IMR-90 (cell line): ENCODE measurements around the gene CARMIL1. TPM values are rescaled to one million over a fixed set of nuclear protein-coding genes. Genes with fewer than 3 reads are reported as not detected.

Experiments used
- ATAC-seq: fragments of 200-7000 bp; cut with Tn5 transposase; 2 replicates; pipeline ENCODE4 v1.9.1; 2020; ENCODE audit warnings: low read depth, mild to moderate bottlenecking, moderate library complexity
- BruUV-seq: library from RNA; stranded (reverse); fragments of 400-500 nt; replicated peaks from 2 replicates; lab custom pipeline; 2021; lab: Mats Ljungman, UMichigan
- CTCF ChIA-PET: fragments of 300-600 bp; formaldehyde crosslinking; extraction: SDS; loops from one replicate; lab custom pipeline; 2021; ENCODE audit warnings: antibody characterized with exemption; lab: Yijun Ruan, JAX
- POLR2A ChIA-PET: fragments of 300-600 bp; sonication (Branson Sonifier 250); formaldehyde crosslinking; loops from one replicate; lab custom pipeline; 2022; ENCODE audit warnings: antibody characterized with exemption; ENCODE audit not compliant: unreplicated experiment; lab: Charles Lee
- DNase-seq: peaks from one replicate; pipeline ENCODE4 v3.0.0; 2013
- H2AFZ ChIP-seq: replicated peaks from 2 replicates; pipeline ENCODE3; 2013; ENCODE audit warnings: low read length, mild to moderate bottlenecking; ENCODE audit not compliant: poor library complexity
- H2AK5ac ChIP-seq: 2 replicates; pipeline ENCODE4 v1.6.1; 2013; ENCODE audit warnings: low read depth, low read length, inconsistent platforms
- H2AK9ac ChIP-seq: replicated peaks from 2 replicates; pipeline ENCODE3; 2013; ENCODE audit warnings: mild to moderate bottlenecking, low read depth, low read length, moderate library complexity; ENCODE audit not compliant: poor library complexity
- H2BK120ac ChIP-seq: 2 replicates; pipeline ENCODE4 v1.6.1; 2013; ENCODE audit warnings: low read depth, low read length, inconsistent platforms
- H2BK15ac ChIP-seq: 3 replicates; pipeline ENCODE4 v1.6.1; 2013; ENCODE audit warnings: low read depth, low read length, inconsistent platforms
- H2BK20ac ChIP-seq: 2 replicates; pipeline ENCODE4 v1.6.1; 2013; ENCODE audit warnings: low read depth, mild to moderate bottlenecking, inconsistent platforms, low read length, moderate library complexity
- H2BK5ac ChIP-seq: 2 replicates; pipeline ENCODE4 v1.6.1; 2013; ENCODE audit warnings: mild to moderate bottlenecking, low read depth, low read length, inconsistent platforms; ENCODE audit not compliant: poor library complexity, severe bottlenecking
- H3K14ac ChIP-seq: replicated peaks from 2 replicates; pipeline ENCODE4 v1.6.1; 2013; ENCODE audit warnings: low read depth, low read length, inconsistent platforms
- H3K18ac ChIP-seq: 2 replicates; pipeline ENCODE4 v1.6.1; 2013; ENCODE audit warnings: low read depth, low read length, control low read depth
- H3K23ac ChIP-seq: 2 replicates; pipeline ENCODE4 v1.6.1; 2013; ENCODE audit warnings: low read depth, low read length, inconsistent platforms
- H3K27ac ChIP-seq: 2 replicates; pipeline ENCODE4 v1.5.1; 2013; ENCODE audit warnings: mild to moderate bottlenecking, control low read depth, low read length; ENCODE audit not compliant: insufficient read depth
- H3K27me3 ChIP-seq: 2 replicates; pipeline ENCODE4 v1.6.1; 2013; ENCODE audit warnings: low read length; ENCODE audit not compliant: control insufficient read depth, insufficient read depth
- H3K36me3 ChIP-seq: 2 replicates; pipeline ENCODE4 v1.6.1; 2013; ENCODE audit warnings: low read length, mixed read lengths; ENCODE audit not compliant: control insufficient read depth, insufficient read depth
- H3K4ac ChIP-seq: 2 replicates; pipeline ENCODE4 v1.6.1; 2013; ENCODE audit warnings: low read depth, low read length, inconsistent platforms
- H3K4me1 ChIP-seq: 2 replicates; pipeline ENCODE4 v1.6.1; 2013; ENCODE audit warnings: low read length, mixed read lengths; ENCODE audit not compliant: control insufficient read depth, insufficient read depth
- H3K4me2 ChIP-seq: 2 replicates; pipeline ENCODE4 v1.6.1; 2013; ENCODE audit warnings: low read depth, mild to moderate bottlenecking, control low read depth, low read length, moderate library complexity
- H3K4me3 ChIP-seq: 2 replicates; pipeline ENCODE4 v1.5.1; 2013; ENCODE audit warnings: low read depth, mild to moderate bottlenecking, control low read depth, low read length, moderate library complexity; ENCODE audit not compliant: insufficient read depth
- H3K56ac ChIP-seq: 2 replicates; pipeline ENCODE4 v1.6.1; 2013; ENCODE audit warnings: low read length, inconsistent platforms; ENCODE audit not compliant: insufficient read depth; ENCODE audit errors: extremely low read depth
- H3K79me1 ChIP-seq, 2 experiments: 2 replicates each; pipeline ENCODE4 v1.6.1; 2013; ENCODE audit warnings: low read length in 2 of 2, inconsistent platforms in 1 of 2, low read depth in 1 of 2
- H3K9ac ChIP-seq: 2 replicates; pipeline ENCODE4 v1.6.1; 2013; ENCODE audit warnings: low read depth, low read length, control low read depth
- H3K9me1 ChIP-seq: 2 replicates; pipeline ENCODE4 v1.6.1; 2013; ENCODE audit warnings: low read length, inconsistent platforms; ENCODE audit not compliant: insufficient read depth
- H3K9me3 ChIP-seq: 2 replicates; pipeline ENCODE4 v1.6.1; 2013; ENCODE audit warnings: low read length; ENCODE audit not compliant: control insufficient read depth, insufficient read depth
- H4K20me1 ChIP-seq: 2 replicates; pipeline ENCODE4 v1.6.1; 2013; ENCODE audit warnings: low read length, inconsistent platforms; ENCODE audit not compliant: insufficient read depth
- H4K5ac ChIP-seq: 2 replicates; pipeline ENCODE4 v1.6.1; 2013; ENCODE audit warnings: mild to moderate bottlenecking, low read depth, low read length, control low read depth
- H4K8ac ChIP-seq, 2 experiments: 2 replicates each; pipeline ENCODE4 v1.6.1; 2013; ENCODE audit warnings: low read depth in 2 of 2, low read length in 2 of 2, control low read depth in 1 of 2, inconsistent platforms in 1 of 2
- H4K91ac ChIP-seq: 2 replicates; pipeline ENCODE4 v1.6.1; 2013; ENCODE audit warnings: low read depth, low read length, inconsistent platforms; ENCODE audit not compliant: insufficient read depth
- BHLHE40 ChIP-seq: fragments of 150-350 bp; IDR thresholded peaks from 2 replicates; pipeline ENCODE4 v1.6.1; 2016; ENCODE audit warnings: mild to moderate bottlenecking, low read depth, low read length
- CEBPB ChIP-seq: IDR thresholded peaks from 2 replicates; pipeline ENCODE4 v1.6.1; 2012; ENCODE audit warnings: low read depth, low read length, improper control_type of control experiment
- FOS ChIP-seq: fragments of 150-350 bp; IDR thresholded peaks from 2 replicates; pipeline ENCODE4 v1.6.1; 2016; ENCODE audit warnings: low read depth, low read length
- MAFK ChIP-seq: IDR thresholded peaks from 2 replicates; pipeline ENCODE4 v1.6.1; 2012; ENCODE audit warnings: low read depth, low read length, improper control_type of control experiment
- MAZ ChIP-seq: IDR thresholded peaks from 2 replicates; pipeline ENCODE4 v1.6.1; 2012; ENCODE audit warnings: low read depth, mild to moderate bottlenecking, low read length, improper control_type of control experiment, moderate library complexity, borderline replicate concordance
- NFE2L2 ChIP-seq: fragments of 150-350 bp; IDR thresholded peaks from 2 replicates; pipeline ENCODE4 v1.6.1; 2016; ENCODE audit warnings: low read depth, mild to moderate bottlenecking, low read length
- RAD21 ChIP-seq: IDR thresholded peaks from 2 replicates; pipeline ENCODE4 v1.6.1; 2012; ENCODE audit warnings: low read length, improper control_type of control experiment
- RCOR1 ChIP-seq: IDR thresholded peaks from 2 replicates; pipeline ENCODE4 v1.6.1; 2012; ENCODE audit warnings: mild to moderate bottlenecking, low read length, improper control_type of control experiment; ENCODE audit not compliant: insufficient replicate concordance
- SMC3 ChIP-seq: fragments of 150-350 bp; IDR thresholded peaks from 2 replicates; pipeline ENCODE4 v1.6.1; 2016; ENCODE audit warnings: low read depth, mild to moderate bottlenecking, antibody characterized with exemption, low read length, moderate library complexity
- WGBS, 2 experiments: methylation state at CpG; one replicate each; pipeline versions ENCODE4 v1.1.5 to v1.1.7; 2013; ENCODE audit warnings: missing lambda C conversion rate in 2 of 2; ENCODE audit not compliant: insufficient read length in 1 of 2; ENCODE audit errors: extremely low coverage in 2 of 2; 5-methylcytosine and 5-hydroxymethylcytosine counted together
- dilution Hi-C: fragments of 300-500 bp; cut with HindIII; formaldehyde crosslinking; loops from one replicate; pipeline ENCODE4 v1.14.3; 2018; ENCODE audit warnings: low sequenced_read_pairs; ENCODE audit not compliant: unreplicated experiment
- in situ Hi-C: fragments of 300-500 bp; cut with MboI; formaldehyde crosslinking; loops from 3 replicates; pipeline ENCODE4 v1.14.3; 2019; ENCODE audit warnings: low sequenced_read_pairs, inconsistent platforms, mixed read lengths
- intact Hi-C: fragments of 100-400 bp; cut with micrococcal nuclease; formaldehyde crosslinking; loops from 2 replicates; pipeline ENCODE4 v1.10.0; 2022
- polyA plus RNA-seq, 3 experiments: library from polyadenylated mRNA; depleted of rRNA; stranded (reverse); fragments of >200 nt; gene quantifications; 2 replicates each; pipeline ENCODE4 v1.2.3, GENCODE V29; 2012; ENCODE audit warnings: low replicate concordance in 1 of 3
- total RNA-seq: library from RNA; depleted of rRNA; stranded (reverse); fragments of >200 nt; gene quantifications from 2 replicates; pipeline ENCODE4 v1.2.3, GENCODE V29; 2012

CARMIL1 gene
- total and polyA plus RNA-seq, 2 of the 4 experiments (the other 2 are of a cell fraction), result 1.3 to 2.9 TPM

DNA sequence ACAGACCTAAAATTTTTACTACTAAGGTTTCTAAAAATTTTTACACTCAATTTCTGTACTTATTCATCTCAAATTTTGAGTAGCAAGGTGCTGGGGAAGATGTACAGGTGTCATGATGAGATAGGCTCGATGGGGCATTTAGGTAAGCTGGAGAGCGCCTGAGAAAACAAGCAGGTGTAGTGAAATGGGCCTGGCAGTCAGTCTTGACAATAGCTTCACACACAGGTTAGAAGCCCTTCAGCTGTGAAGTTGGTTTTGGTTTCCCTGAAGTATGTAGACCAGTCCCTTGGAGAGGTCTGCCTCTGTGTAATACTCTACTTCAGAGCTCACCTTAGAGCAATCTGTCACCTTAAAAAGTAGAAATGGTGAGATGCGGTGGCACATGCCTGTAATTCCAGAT, 228.9 kb downstream of the CARMIL1 start:
- Histone ChIP-seq H2AFZ (no peak overlapping the region), H2BK20ac (no peak overlapping the region), H3K27ac (no peak overlapping the region), H3K4ac (no peak overlapping the region), H3K79me1 (no peaks in the 10 kb centered on the region), H3K4me2 (no peak overlapping the region), H2AK5ac (no peak overlapping the region), H3K23ac (no peak overlapping the region), H2BK5ac (no peak overlapping the region), H3K56ac (no peak overlapping the region), H3K36me3 (no peaks in the 10 kb centered on the region), H3K9ac (no peak overlapping the region), H3K9me1 (no peaks in the 10 kb centered on the region; the same call in 1 of the 2 replicates), H3K27me3 (no peaks in the 10 kb centered on the region), H3K18ac (no peak overlapping the region), H3K4me3 (no peak overlapping the region), H4K5ac (no peak overlapping the region), H2AK9ac (no peak overlapping the region), H3K9me3 (no peaks in the 10 kb centered on the region), H4K8ac (no peak overlapping the region), H3K4me1 (no peaks in the 10 kb centered on the region), H4K20me1 (no peaks in the 10 kb centered on the region), H2BK15ac (no peak overlapping the region), H4K91ac (no peak overlapping the region), H2BK120ac (no peak overlapping the region), H3K14ac (no peak overlapping the region)
- dilution Hi-C loops, result no loop called here
- ChIA-PET CTCF (no interaction called here), POLR2A (no interaction called here)
- ATAC-seq, result no peak
- intact Hi-C loops, result no loop called here
- no peak for DNase-seq
- TF ChIP-seq MAFK (no peak), RCOR1 (no peak), RAD21 (no peak), NFE2L2 (no peak), FOS (no peak), MAZ (no peak), BHLHE40 (no peak), SMC3 (no peak), CEBPB (no peak)
- in situ Hi-C loops, result no loop called here
- no CpG with 5 or more reads among the region's 3 CpGs for WGBS, 2 experiments
- no TSS peak for BruUV-seq
